Germinal center (tissue), 1 donor: ENCODE measurements around the gene RRN3.
"Not testable (repeated sequence)": the region's sequence is repeated elsewhere in the genome, so short reads cannot be mapped to it uniquely, and the experiment has no call there.

Source experiments
- DNase-seq: peaks from one replicate; pipeline ENCODE4 v3.0.0; 2012; ENCODE audit warnings: mixed read lengths, low spot score

The RRN3 gene

GRCh38 chr16:15027503-15028344, 66.3 kb downstream of the RRN3 start:
- not testable (repeated sequence) for DNase-seq

GRCh38 chr16:15027051-15027450, 67.0 kb downstream of the RRN3 start:
- not testable (repeated sequence) for DNase-seq

GRCh38 chr16:15025234-15025951, 68.7 kb downstream of the RRN3 start:
- DNase-seq: not testable (repeated sequence)

GRCh38 chr16:15024858-15025199, 69.2 kb downstream of the RRN3 start:
- not testable (repeated sequence) for DNase-seq

- DNase-seq: not testable (repeated sequence)
Measured at GRCh38 chr16:15023381-15024077, 70.5 kb downstream of the RRN3 start.

GRCh38 chr16:15022194-15022593, 71.9 kb downstream of the RRN3 start:
- peak; percentile 68 for DNase-seq

GRCh38 chr16:15021429-15021828, 72.6 kb downstream of the RRN3 start:
- not testable (repeated sequence) for DNase-seq

- not testable (repeated sequence) for DNase-seq
Measured at GRCh38 chr16:15016951-15017580, 77.0 kb downstream of the RRN3 start.

GRCh38 chr16:15016354-15016753, 77.7 kb downstream of the RRN3 start:
- not testable (repeated sequence) for DNase-seq

GRCh38 chr16:15015671-15016070, 78.4 kb downstream of the RRN3 start:
- not testable (repeated sequence) for DNase-seq

GRCh38 chr16:15012941-15013340, 81.1 kb downstream of the RRN3 start:
- not testable (repeated sequence) for DNase-seq
